Neural cell (in vitro differentiated cells): ENCODE data around the gene PBX3. TPM values are rescaled to one million over a fixed set of nuclear protein-coding genes. Genes with fewer than 3 reads are reported as not detected.

Experiments
- H2AFZ ChIP-seq: fragments of 200-600, 300-800 bp; sonication (generic), shearing (Covaris generic); 2 replicates; pipeline ENCODE4 v1.6.0; 2014; ENCODE audit warnings: low read depth, mild to moderate bottlenecking, antibody characterized with exemption, low read length, moderate library complexity
- H3F3A ChIP-seq: fragments of 200-600 bp; shearing (Covaris generic); 2 replicates; pipeline ENCODE4 v1.6.1; 2016; ENCODE audit warnings: mild to moderate bottlenecking, moderate library complexity, mixed read lengths, antibody characterized with exemption, low read length; ENCODE audit not compliant: insufficient read depth, poor library complexity, severe bottlenecking
- H3K27ac ChIP-seq: fragments of 200-600, 300-800 bp; sonication (generic), shearing (Covaris generic); 2 replicates; pipeline ENCODE4 v1.5.1; 2014; ENCODE audit warnings: mild to moderate bottlenecking, low read length, moderate library complexity
- H3K27me3 ChIP-seq: fragments of 300-800, 200-600 bp; sonication (generic), shearing (Covaris generic); 2 replicates; pipeline ENCODE4 v1.6.0; 2014; ENCODE audit warnings: mild to moderate bottlenecking, low read depth, low read length, moderate library complexity; ENCODE audit not compliant: insufficient read depth
- H3K36me3 ChIP-seq: fragments of 300-800, 200-600 bp; sonication (generic), shearing (Covaris generic); 2 replicates; pipeline ENCODE4 v1.5.1; 2014; ENCODE audit warnings: mild to moderate bottlenecking, antibody characterized with exemption, low read length, moderate library complexity; ENCODE audit not compliant: insufficient read depth
- H3K4me2 ChIP-seq: fragments of 300-800, 200-600 bp; sonication (generic), shearing (Covaris generic); 2 replicates; pipeline ENCODE4 v1.6.0; 2014; ENCODE audit warnings: mild to moderate bottlenecking, low read length
- H3K4me3 ChIP-seq: fragments of 300-800, 200-600 bp; sonication (generic), shearing (Covaris generic); 2 replicates; pipeline ENCODE4 v1.5.1; 2014; ENCODE audit warnings: mild to moderate bottlenecking, low read length, moderate library complexity
- H3K79me2 ChIP-seq: fragments of 200-600 bp; shearing (Covaris generic); replicated peaks from 2 replicates; pipeline ENCODE4 v1.6.0; 2014; ENCODE audit warnings: mild to moderate bottlenecking, low read length, moderate library complexity; ENCODE audit not compliant: insufficient read depth
- H3K9ac ChIP-seq: fragments of 300-800, 200-600 bp; sonication (generic), shearing (Covaris generic); 2 replicates; pipeline ENCODE4 v1.6.1; 2016; ENCODE audit warnings: mild to moderate bottlenecking, low read length, mixed read lengths
- H3K9me2 ChIP-seq: fragments of 200-600 bp; shearing (Covaris generic); 2 replicates; pipeline ENCODE4 v1.6.1; 2016; ENCODE audit warnings: mild to moderate bottlenecking, low read length, mixed read lengths; ENCODE audit not compliant: insufficient read depth
- H3K9me3 ChIP-seq: fragments of 200-600, 300-800 bp; sonication (generic), shearing (Covaris generic); 2 replicates; pipeline ENCODE4 v1.6.1; 2016; ENCODE audit warnings: mild to moderate bottlenecking, mixed run types, low read length, moderate library complexity, mixed read lengths
- H4K20me1 ChIP-seq: fragments of 200-600 bp; shearing (Covaris generic); 2 replicates; pipeline ENCODE4 v1.6.1; 2016; ENCODE audit warnings: mild to moderate bottlenecking, mixed run types; ENCODE audit not compliant: insufficient read depth
- EP300 ChIP-seq: fragments of 450-650 bp; conservative IDR thresholded peaks from 2 replicates; pipeline ENCODE4 v1.6.1; 2014; ENCODE audit warnings: antibody characterized with exemption, mild to moderate bottlenecking, moderate library complexity; ENCODE audit not compliant: poor library complexity, severe bottlenecking
- EZH2 ChIP-seq: fragments of 200-600, 300-800 bp; shearing (Covaris generic), sonication (generic); IDR thresholded peaks from 2 replicates; pipeline ENCODE4 v1.6.1; 2014; ENCODE audit warnings: antibody characterized with exemption, low read length, borderline replicate concordance, mild to moderate bottlenecking; ENCODE audit not compliant: insufficient read depth, poor library complexity, severe bottlenecking
- MXI1 ChIP-seq: fragments of 450-650 bp; conservative IDR thresholded peaks from 2 replicates; pipeline ENCODE4 v1.6.1; 2014; ENCODE audit warnings: antibody characterized with exemption, mild to moderate bottlenecking; ENCODE audit not compliant: poor library complexity, severe bottlenecking
- POLR2AphosphoS5 ChIP-seq: IDR thresholded peaks from 2 replicates; pipeline ENCODE4 v1.6.1; 2012
- RAD21 ChIP-seq: fragments of 450-650 bp; conservative IDR thresholded peaks from 2 replicates; pipeline ENCODE4 v1.6.1; 2014; ENCODE audit warnings: antibody characterized with exemption, mild to moderate bottlenecking, moderate library complexity
- REST ChIP-seq: IDR thresholded peaks from 2 replicates; pipeline ENCODE4 v1.6.1; 2012; ENCODE audit warnings: borderline replicate concordance
- SMC3 ChIP-seq: fragments of 450-650 bp; conservative IDR thresholded peaks from 2 replicates; pipeline ENCODE4 v1.6.1; 2014; ENCODE audit warnings: antibody characterized with exemption, mild to moderate bottlenecking, moderate library complexity; ENCODE audit not compliant: poor library complexity
- TAF1 ChIP-seq: IDR thresholded peaks from 2 replicates; pipeline ENCODE4 v1.6.1; 2012; ENCODE audit warnings: low read depth
- polyA plus RNA-seq: library from polyadenylated mRNA; depleted of rRNA; stranded (reverse); fragments of >200 nt; gene quantifications from 2 replicates; pipeline ENCODE4 v1.2.3, GENCODE V29; 2014
- TF ChIP-seq, protein P1 (sequence below): fragments of 450-650 bp; IDR thresholded peaks from 2 replicates; pipeline ENCODE4 v1.5.1; 2014; ENCODE audit warnings: antibody characterized with exemption, mild to moderate bottlenecking, moderate library complexity; ENCODE audit not compliant: poor library complexity, severe bottlenecking

PBX3 gene
- polyA plus RNA-seq, 1 donor from 2014 or later, result 398 TPM

DNA sequence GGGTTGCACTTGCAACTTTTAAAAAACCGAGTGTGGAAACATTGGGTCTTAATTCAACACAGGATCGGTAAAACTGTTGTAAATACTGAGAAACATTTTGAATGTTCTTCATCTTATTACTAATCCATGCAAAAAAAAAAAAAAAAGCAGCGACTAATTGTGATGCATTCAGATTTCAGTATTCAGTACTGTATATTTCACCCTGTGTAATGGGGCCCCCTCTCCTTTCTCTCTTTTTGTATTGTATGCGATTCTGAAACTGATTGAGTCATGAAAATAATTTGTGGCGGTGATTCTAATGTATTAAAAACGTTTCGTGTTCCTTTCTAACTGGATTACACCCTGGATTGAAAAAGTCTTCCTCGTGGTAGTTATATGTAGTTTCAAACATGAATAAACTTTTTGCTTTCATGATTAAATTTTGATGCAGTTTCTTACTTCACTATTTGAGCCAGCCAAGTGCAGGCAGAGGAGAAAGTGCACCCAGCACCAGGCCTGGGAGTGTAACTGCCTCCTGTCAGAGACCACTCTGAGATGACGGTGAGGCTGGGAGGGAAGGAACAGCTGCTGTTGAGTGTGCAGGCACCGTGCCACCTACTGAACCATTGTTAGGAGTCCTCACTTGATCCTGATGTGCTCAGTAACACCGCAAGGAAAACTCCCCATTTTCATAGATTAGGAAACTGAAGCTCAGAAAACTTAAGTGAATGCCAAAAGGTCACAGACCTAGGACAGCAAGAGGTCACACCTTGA is 220.0 kb downstream of the PBX3 start:
- peaks cover 2% of the 10 kb centered on the region for H3K36me3 ChIP-seq
- no peak overlapping the region for H3K27ac ChIP-seq
- H3K27me3 ChIP-seq, result no peaks in the 10 kb centered on the region
- H3K9me2 ChIP-seq, result no peaks in the 10 kb centered on the region
- H4K20me1 ChIP-seq, result no peaks in the 10 kb centered on the region
- no peak overlapping the region for H3K4me2 ChIP-seq
- H2AFZ ChIP-seq, result no peak overlapping the region
- TF ChIP-seq RAD21 (no peak), EZH2 (no peak), SMC3 (no peak), EP300 (no peak), TAF1 (no peak), REST (no peak), MXI1 (no peak), POLR2AphosphoS5 (no peak)
- TF ChIP-seq, protein P1, sequence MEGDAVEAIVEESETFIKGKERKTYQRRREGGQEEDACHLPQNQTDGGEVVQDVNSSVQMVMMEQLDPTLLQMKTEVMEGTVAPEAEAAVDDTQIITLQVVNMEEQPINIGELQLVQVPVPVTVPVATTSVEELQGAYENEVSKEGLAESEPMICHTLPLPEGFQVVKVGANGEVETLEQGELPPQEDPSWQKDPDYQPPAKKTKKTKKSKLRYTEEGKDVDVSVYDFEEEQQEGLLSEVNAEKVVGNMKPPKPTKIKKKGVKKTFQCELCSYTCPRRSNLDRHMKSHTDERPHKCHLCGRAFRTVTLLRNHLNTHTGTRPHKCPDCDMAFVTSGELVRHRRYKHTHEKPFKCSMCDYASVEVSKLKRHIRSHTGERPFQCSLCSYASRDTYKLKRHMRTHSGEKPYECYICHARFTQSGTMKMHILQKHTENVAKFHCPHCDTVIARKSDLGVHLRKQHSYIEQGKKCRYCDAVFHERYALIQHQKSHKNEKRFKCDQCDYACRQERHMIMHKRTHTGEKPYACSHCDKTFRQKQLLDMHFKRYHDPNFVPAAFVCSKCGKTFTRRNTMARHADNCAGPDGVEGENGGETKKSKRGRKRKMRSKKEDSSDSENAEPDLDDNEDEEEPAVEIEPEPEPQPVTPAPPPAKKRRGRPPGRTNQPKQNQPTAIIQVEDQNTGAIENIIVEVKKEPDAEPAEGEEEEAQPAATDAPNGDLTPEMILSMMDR, result no peak
- no peaks in the 10 kb centered on the region for H3K9me3 ChIP-seq
- H3F3A ChIP-seq, result peaks cover 2% of the 10 kb centered on the region
- no peak overlapping the region for H3K9ac ChIP-seq
- H3K4me3 ChIP-seq, result no peak overlapping the region
- no peaks in the 10 kb centered on the region for H3K79me2 ChIP-seq

DNA sequence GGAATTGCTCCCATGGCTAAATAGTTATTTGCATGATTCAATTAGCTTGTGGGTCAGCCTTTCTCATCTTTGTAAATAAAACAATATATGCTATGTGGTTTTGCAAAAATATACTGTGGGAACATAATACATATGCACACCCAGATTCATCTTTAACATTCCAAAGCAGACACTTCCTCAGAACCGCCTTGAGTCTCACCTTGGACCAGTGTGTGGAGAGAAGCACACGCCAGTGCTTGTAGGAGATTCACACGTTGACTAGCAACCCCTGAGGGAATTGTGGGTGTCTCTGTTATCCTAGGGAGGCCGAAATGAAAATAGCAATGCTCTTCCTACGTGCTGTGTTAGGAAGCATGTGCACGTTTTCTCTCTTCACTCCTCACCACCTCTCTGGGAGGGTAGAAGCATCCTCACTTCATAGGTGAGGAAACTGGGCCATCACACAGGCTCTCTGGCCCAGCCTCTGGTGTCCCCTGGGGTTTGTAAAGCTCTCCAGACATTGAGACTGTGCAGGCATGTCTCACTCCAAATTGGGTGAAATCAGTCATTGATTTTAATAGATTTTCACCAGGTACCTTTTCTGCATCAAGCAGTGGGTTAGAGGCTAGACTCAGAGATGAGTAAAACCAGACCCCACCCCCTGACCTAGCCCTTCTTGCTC is 221.7 kb downstream of the PBX3 start:
- TF ChIP-seq RAD21 (no peak), MXI1 (no peak), POLR2AphosphoS5 (no peak), REST (no peak), EP300 (no peak)
- TF ChIP-seq, protein P1, result no peak
- Histone ChIP-seq H3K27me3 (no peaks in the 10 kb centered on the region), H3K79me2 (no peaks in the 10 kb centered on the region), H3K9me2 (no peaks in the 10 kb centered on the region), H3F3A (no peaks in the 10 kb centered on the region), H4K20me1 (no peaks in the 10 kb centered on the region), H3K9ac (no peak overlapping the region), H3K27ac (no peak overlapping the region), H3K4me3 (no peak overlapping the region), H3K36me3 (no peaks in the 10 kb centered on the region), H2AFZ (no peak overlapping the region), H3K9me3 (no peaks in the 10 kb centered on the region), H3K4me2 (no peak overlapping the region)
